PFSK-1 (cell line): ENCODE data around the gene FLNA.

Source experiments
- FOXP2 ChIP-seq: optimal IDR thresholded peaks from 2 replicates; pipeline ENCODE3; 2011; ENCODE audit warnings: borderline replicate concordance, control low read depth, inconsistent platforms; ENCODE audit not compliant: insufficient read depth; ENCODE audit errors: extremely low read length, extremely low read depth
- POLR2AphosphoS5 ChIP-seq: IDR thresholded peaks from 2 replicates; pipeline ENCODE4 v1.6.1; 2012; ENCODE audit warnings: low read depth, mild to moderate bottlenecking, control low read depth, low read length, moderate library complexity
- REST ChIP-seq, 2 experiments: IDR thresholded peaks; 2 replicates each; pipeline versions ENCODE4 v1.6.1 to v1.8.0; 2011 to 2012; ENCODE audit warnings: low read depth in 2 of 2, low read length in 2 of 2, control low read depth in 1 of 2, inconsistent platforms in 1 of 2, mild to moderate bottlenecking in 1 of 2, moderate library complexity in 1 of 2; ENCODE audit not compliant: insufficient read depth in 1 of 2
- SIN3A ChIP-seq: IDR thresholded peaks from 2 replicates; pipeline ENCODE4 v1.6.1; 2012; ENCODE audit warnings: mild to moderate bottlenecking, low read length, moderate library complexity, borderline replicate concordance; ENCODE audit not compliant: insufficient read depth
- TAF1 ChIP-seq: IDR thresholded peaks from 2 replicates; pipeline ENCODE4 v1.6.1; 2012; ENCODE audit warnings: low read length, control low read depth, borderline replicate concordance; ENCODE audit not compliant: insufficient read depth

FLNA gene

GRCh38 chrX:154381271-154381670 lies 6.8 kb upstream of the FLNA start:
- TF ChIP-seq REST (IDR thresholded peaks at IDR 0.05; ENCODE audit: insufficient read depth in 1 of 2, low read depth in 2 of 2, low read length in 2 of 2) (no peak), SIN3A (no peak), POLR2AphosphoS5 (no peak), FOXP2 (no peak), TAF1 (no peak)

- TF ChIP-seq TAF1 (no peak), FOXP2 (no peak), SIN3A (no peak), POLR2AphosphoS5 (no peak), REST (IDR thresholded peaks at IDR 0.05; ENCODE audit: insufficient read depth in 1 of 2, low read depth in 2 of 2, low read length in 2 of 2) (no peak)
These were observed 6.4 kb upstream of the FLNA start for GRCh38 chrX:154380787-154381186.

- no peak for TF ChIP-seq SIN3A
- no peak for TF ChIP-seq FOXP2
- TF ChIP-seq TAF1, result no peak
- TF ChIP-seq REST (IDR thresholded peaks at IDR 0.05; ENCODE audit: insufficient read depth in 1 of 2, low read depth in 2 of 2, low read length in 2 of 2), result no peak
- TF ChIP-seq POLR2AphosphoS5, result no peak
These were observed 5.7 kb upstream of the FLNA start for GRCh38 chrX:154380153-154380552.

GRCh38 chrX:154379569-154379951 lies 5.1 kb upstream of the FLNA start:
- TF ChIP-seq FOXP2, result no peak
- TF ChIP-seq POLR2AphosphoS5, result no peak
- TF ChIP-seq TAF1, result no peak

- TF ChIP-seq POLR2AphosphoS5, result peak; percentile 67; the same call in 1 of the 2 replicates
- TF ChIP-seq TAF1, result no peak
- 0 out of 4 replicates have a peak, but pooled peaks of 1 of the 2 experiments have one; percentile 6 for TF ChIP-seq REST (IDR thresholded peaks at IDR 0.05; ENCODE audit: insufficient read depth in 1 of 2, low read depth in 2 of 2, low read length in 2 of 2)
These were observed 4.5 kb upstream of the FLNA start, which contains the start of gene EMD for GRCh38 chrX:154378799-154379568. EMD (plus strand) TSS chrX:154379295; CDS start chrX:154379485, 190 bp downstream.
